ENCODE measurements around the gene C1orf210. TPM values are rescaled to one million over a fixed set of nuclear protein-coding genes. Genes with fewer than 3 reads are reported as not detected.

Gene C1orf210
- total RNA-seq, 1 experiment from 2014 or later, result 7.6 TPM

GRCh38 chr1:43253173-43253572 lies 32.2 kb downstream of the C1orf210 start:
- Histone ChIP-seq H3K9ac (ENCODE audit: low read length) (no peak overlapping the region), H3K9me2 (ENCODE audit: insufficient read depth) (no peaks in the 10 kb centered on the region), H3K36me3 (ENCODE audit: control insufficient read depth in 1 of 2, insufficient read depth in 2 of 2, low read length in 2 of 2) (no peaks in the 10 kb centered on the region), H3K27me3 (ENCODE audit: insufficient read depth, low read length) (no peaks in the 10 kb centered on the region), H3K4me2 (ENCODE audit: low read length) (no peak overlapping the region), H3K4me1 (ENCODE audit: control insufficient read depth in 1 of 2, insufficient read depth in 2 of 2, low read length in 2 of 2) (no peaks in the 10 kb centered on the region), H3K27ac (ENCODE audit: low read depth, low read length) (no peak overlapping the region), H3K79me2 (ENCODE audit: insufficient read depth, low read length) (no peaks in the 10 kb centered on the region), H2AFZ (ENCODE audit: low read depth, low read length, poor library complexity, severe bottlenecking) (no peak overlapping the region), H3K9me3 (ENCODE audit: control insufficient read depth in 1 of 2, insufficient read depth in 1 of 2, low read depth in 1 of 2, low read length in 2 of 2) (peaks cover 0 to 6% of the 10 kb centered on the region in 2 experiments; a peak in 2 of 4 replicates), H4K20me1 (ENCODE audit: insufficient read depth) (no peaks in the 10 kb centered on the region), H3K4me3 (replicated peaks in 1 of 2; ENCODE audit: low read depth in 1 of 2, low read length in 2 of 2) (no peak overlapping the region)
- TF ChIP-seq MAX (IDR thresholded peaks at IDR 0.05), result no peak
- no peak for TF ChIP-seq REST (IDR thresholded peaks at IDR 0.05; ENCODE audit: low read depth)
- no peak for TF ChIP-seq ZBTB33 (IDR thresholded peaks at IDR 0.05; ENCODE audit: extremely low read depth, insufficient replicate concordance, low read length)
- TF ChIP-seq CBX3 (IDR thresholded peaks at IDR 0.05; ENCODE audit: low read depth), result no peak
- ATAC-seq (no peak), DNase-seq (ENCODE audit: low read depth, low spot score) (no peak)
- ChIA-PET POLR2A (no interaction called here), RAD21 (ENCODE audit: low non-redundant PET in 1 of 2, low total read pairs in 2 of 2, uncharacterized antibody in 2 of 2, unreplicated experiment in 2 of 2) (no interaction called here), CTCF (no interaction called here)
- BruUV-seq (replicated peaks), result no TSS peak
- intact Hi-C loops (cut with micrococcal nuclease), result no loop called here
